DOHH2 (cell line): Measurements from ENCODE around the gene EPHA3.

Source experiments
- EZH2phosphoT487 ChIP-seq: fragments of 200-600 bp; sonication (generic); IDR thresholded peaks from 2 replicates; pipeline ENCODE4 v1.6.1; 2017; ENCODE audit warnings: borderline replicate concordance, mild to moderate bottlenecking, antibody characterized with exemption, low read length, moderate library complexity, mixed read lengths
- TF ChIP-seq, protein P1 (sequence below): fragments of 200-600 bp; sonication (generic); IDR thresholded peaks from one replicate; pipeline ENCODE4 v1.5.1; 2014; ENCODE audit warnings: antibody characterized with exemption, mild to moderate bottlenecking, low read depth, low read length; ENCODE audit not compliant: poor library complexity, severe bottlenecking

DNA sequence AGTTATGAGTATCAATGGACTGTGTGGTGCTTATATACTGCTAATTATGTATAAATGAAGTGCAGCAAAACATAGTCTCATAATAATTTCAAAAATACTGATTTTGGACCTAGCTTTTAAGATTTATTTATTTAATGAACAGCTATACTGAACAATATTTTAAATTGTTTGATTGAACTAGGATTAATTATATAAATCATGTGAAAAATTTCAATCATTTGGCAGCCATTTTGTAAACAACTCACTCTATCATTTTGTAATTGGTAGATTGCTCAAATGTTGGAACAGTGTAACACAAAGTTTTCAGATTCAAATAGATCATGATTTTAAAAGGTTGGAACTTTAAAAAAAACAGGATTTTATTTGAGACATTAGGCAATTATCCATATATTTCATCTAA, 47.0 kb downstream of the EPHA3 start:
- TF ChIP-seq, protein P1, sequence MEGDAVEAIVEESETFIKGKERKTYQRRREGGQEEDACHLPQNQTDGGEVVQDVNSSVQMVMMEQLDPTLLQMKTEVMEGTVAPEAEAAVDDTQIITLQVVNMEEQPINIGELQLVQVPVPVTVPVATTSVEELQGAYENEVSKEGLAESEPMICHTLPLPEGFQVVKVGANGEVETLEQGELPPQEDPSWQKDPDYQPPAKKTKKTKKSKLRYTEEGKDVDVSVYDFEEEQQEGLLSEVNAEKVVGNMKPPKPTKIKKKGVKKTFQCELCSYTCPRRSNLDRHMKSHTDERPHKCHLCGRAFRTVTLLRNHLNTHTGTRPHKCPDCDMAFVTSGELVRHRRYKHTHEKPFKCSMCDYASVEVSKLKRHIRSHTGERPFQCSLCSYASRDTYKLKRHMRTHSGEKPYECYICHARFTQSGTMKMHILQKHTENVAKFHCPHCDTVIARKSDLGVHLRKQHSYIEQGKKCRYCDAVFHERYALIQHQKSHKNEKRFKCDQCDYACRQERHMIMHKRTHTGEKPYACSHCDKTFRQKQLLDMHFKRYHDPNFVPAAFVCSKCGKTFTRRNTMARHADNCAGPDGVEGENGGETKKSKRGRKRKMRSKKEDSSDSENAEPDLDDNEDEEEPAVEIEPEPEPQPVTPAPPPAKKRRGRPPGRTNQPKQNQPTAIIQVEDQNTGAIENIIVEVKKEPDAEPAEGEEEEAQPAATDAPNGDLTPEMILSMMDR = no peak
- TF ChIP-seq EZH2phosphoT487 = no peak
